RWPE2 (cell line): ENCODE results near the gene IFT57.

Source experiments
- ATAC-seq: fragments of 200-7000 bp; cut with Tn5 transposase; 3 replicates; pipeline ENCODE4 v1.9.1; 2021; ENCODE audit warnings: low read depth
- DNase-seq: peaks from one replicate; pipeline ENCODE4 v3.0.0-alpha.2; 2020; ENCODE audit warnings: low spot score
- H3K27ac ChIP-seq: fragments of 450-650 bp; 2 replicates; pipeline ENCODE4 v1.5.1; 2017; ENCODE audit warnings: mild to moderate bottlenecking; ENCODE audit not compliant: poor library complexity, severe bottlenecking
- H3K27me3 ChIP-seq: fragments of 250-450 bp; sonication (Bioruptor Pico); 2 replicates; pipeline ENCODE4 v1.5.1; 2021; ENCODE audit warnings: mild to moderate bottlenecking, moderate library complexity; ENCODE audit not compliant: insufficient read depth, poor library complexity, severe bottlenecking
- H3K36me3 ChIP-seq: fragments of 250-450 bp; sonication (Bioruptor Pico); 2 replicates; pipeline ENCODE4 v1.5.1; 2020; ENCODE audit warnings: low read depth, mild to moderate bottlenecking, moderate library complexity
- H3K4me1 ChIP-seq: fragments of 250-450 bp; sonication (Bioruptor Pico); 2 replicates; pipeline ENCODE4 v1.5.1; 2021; ENCODE audit warnings: mild to moderate bottlenecking, moderate library complexity; ENCODE audit not compliant: insufficient read depth, poor library complexity, severe bottlenecking
- H3K4me3 ChIP-seq: fragments of 250-450 bp; sonication (Bioruptor Pico); 2 replicates; pipeline ENCODE4 v1.5.1; 2021; ENCODE audit warnings: mild to moderate bottlenecking, moderate library complexity; ENCODE audit not compliant: severe bottlenecking
- H3K9me3 ChIP-seq: fragments of 250-450 bp; sonication (Bioruptor Pico); 2 replicates; pipeline ENCODE4 v1.5.1; 2021; ENCODE audit warnings: mild to moderate bottlenecking, moderate library complexity; ENCODE audit not compliant: severe bottlenecking
- TF ChIP-seq, protein P1 (sequence below): fragments of 450-650 bp; IDR thresholded peaks from one replicate; pipeline ENCODE4 v1.5.1; 2017; ENCODE audit warnings: mild to moderate bottlenecking, moderate library complexity; ENCODE audit not compliant: poor library complexity, severe bottlenecking

The IFT57 gene

DNA sequence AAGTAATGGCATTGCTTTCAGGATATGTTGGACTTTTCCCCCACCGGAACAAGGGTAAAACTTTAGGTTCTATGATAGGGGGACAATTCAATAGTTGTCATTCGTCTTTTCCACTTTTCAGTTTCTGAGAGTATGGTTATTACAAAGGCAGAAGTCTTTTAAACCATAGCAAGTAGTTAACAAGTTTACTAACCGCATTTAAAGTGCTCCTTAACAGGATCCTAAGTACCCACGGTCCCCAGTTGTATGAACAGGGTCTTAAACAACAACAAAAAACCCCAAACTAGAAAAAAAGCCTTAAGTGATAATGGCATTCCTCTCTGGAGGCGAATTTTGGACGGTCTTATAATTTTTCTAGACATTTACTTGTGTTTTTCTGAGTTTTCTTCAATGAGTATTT, 831 bp downstream of the IFT57 start:
- TF ChIP-seq, protein P1, sequence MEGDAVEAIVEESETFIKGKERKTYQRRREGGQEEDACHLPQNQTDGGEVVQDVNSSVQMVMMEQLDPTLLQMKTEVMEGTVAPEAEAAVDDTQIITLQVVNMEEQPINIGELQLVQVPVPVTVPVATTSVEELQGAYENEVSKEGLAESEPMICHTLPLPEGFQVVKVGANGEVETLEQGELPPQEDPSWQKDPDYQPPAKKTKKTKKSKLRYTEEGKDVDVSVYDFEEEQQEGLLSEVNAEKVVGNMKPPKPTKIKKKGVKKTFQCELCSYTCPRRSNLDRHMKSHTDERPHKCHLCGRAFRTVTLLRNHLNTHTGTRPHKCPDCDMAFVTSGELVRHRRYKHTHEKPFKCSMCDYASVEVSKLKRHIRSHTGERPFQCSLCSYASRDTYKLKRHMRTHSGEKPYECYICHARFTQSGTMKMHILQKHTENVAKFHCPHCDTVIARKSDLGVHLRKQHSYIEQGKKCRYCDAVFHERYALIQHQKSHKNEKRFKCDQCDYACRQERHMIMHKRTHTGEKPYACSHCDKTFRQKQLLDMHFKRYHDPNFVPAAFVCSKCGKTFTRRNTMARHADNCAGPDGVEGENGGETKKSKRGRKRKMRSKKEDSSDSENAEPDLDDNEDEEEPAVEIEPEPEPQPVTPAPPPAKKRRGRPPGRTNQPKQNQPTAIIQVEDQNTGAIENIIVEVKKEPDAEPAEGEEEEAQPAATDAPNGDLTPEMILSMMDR: no peak
- DNase-seq (no peak), ATAC-seq (no peak)
- H3K27me3 ChIP-seq: no peaks in the 10 kb centered on the region
- peaks cover 32% of the 10 kb centered on the region for H3K4me1 ChIP-seq
- H3K27ac ChIP-seq: no peak overlapping the region
- no peaks in the 10 kb centered on the region for H3K9me3 ChIP-seq
- peaks cover 17% of the 10 kb centered on the region for H3K36me3 ChIP-seq
- H3K4me3 ChIP-seq: peak overlapping the region; percentile 64

DNA sequence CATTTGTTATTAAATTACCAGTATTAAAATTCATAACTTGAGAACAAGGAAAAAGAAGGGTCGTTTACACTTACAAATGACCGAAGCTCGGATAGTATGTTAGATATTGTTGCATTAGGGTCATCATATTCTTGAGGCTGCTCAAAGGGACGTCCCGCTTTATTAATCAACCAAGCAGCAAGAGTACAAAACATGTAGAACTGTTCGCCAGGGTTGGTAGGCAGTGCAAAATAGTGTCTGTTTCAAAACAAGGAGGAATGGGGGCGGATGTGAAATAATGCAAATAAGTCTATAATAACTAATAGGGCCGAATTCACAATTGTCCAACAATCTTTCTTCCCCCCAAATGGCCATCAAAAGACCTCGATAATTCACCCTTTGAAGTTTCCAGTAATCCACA, 2.9 kb downstream of the IFT57 start:
- no peak overlapping the region for H3K27ac ChIP-seq
- DNase-seq (no peak), ATAC-seq (no peak)
- peaks cover 24% of the 10 kb centered on the region for H3K36me3 ChIP-seq
- TF ChIP-seq, protein P1: no peak
- peaks cover 32% of the 10 kb centered on the region for H3K4me1 ChIP-seq
- no peaks in the 10 kb centered on the region for H3K9me3 ChIP-seq
- no peaks in the 10 kb centered on the region for H3K27me3 ChIP-seq
- H3K4me3 ChIP-seq: no peak overlapping the region

DNA sequence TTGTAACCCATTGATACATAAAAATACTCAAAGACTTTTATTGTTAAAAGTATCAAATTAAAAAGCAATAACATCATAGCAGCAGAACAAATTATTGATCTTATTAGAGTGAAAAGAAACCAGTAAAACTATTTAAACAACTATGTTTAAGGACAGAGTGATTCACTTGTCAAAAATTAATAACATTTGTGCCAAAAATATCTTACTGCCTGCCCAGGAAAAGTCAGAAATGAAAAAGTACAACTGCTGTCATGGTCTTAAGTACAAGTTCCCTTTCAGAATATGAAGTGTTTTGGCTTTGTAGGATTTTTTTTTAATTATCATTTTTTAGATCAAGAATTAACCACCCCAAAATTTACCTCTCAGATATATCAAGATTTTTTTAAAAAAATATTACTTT, 3.4 kb downstream of the IFT57 start:
- no peak overlapping the region for H3K27ac ChIP-seq
- peaks cover 27% of the 10 kb centered on the region for H3K4me1 ChIP-seq
- H3K27me3 ChIP-seq: no peaks in the 10 kb centered on the region
- no peak for DNase-seq
- peaks cover 24% of the 10 kb centered on the region for H3K36me3 ChIP-seq
- no peak for ATAC-seq
- H3K4me3 ChIP-seq: no peak overlapping the region
- no peaks in the 10 kb centered on the region for H3K9me3 ChIP-seq
- TF ChIP-seq, protein P1: no peak

DNA sequence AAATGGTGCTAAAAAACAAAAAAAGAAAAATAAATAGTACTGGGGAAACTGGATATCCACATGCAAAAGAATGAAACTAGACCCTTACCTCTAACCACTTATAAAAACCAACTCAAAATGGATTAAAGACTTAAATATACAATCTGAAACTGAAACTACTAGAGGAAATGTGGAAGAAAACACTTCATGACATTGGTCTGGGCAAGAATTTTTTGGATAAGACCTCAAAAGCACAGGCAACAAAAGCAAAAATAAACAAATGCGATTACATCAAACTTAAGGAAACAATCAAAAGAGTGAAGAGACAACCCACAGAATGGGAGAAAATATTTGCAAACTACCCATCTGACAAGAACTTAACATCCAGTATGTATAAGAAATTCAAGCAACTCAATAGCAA, 6.4 kb downstream of the IFT57 start:
- no peaks in the 10 kb centered on the region for H3K9me3 ChIP-seq
- ATAC-seq (no peak), DNase-seq (no peak)
- H3K4me3 ChIP-seq: no peak overlapping the region
- H3K36me3 ChIP-seq: peaks cover 38% of the 10 kb centered on the region
- TF ChIP-seq, protein P1: no peak
- H3K4me1 ChIP-seq: peaks cover 13% of the 10 kb centered on the region
- H3K27ac ChIP-seq: no peak overlapping the region
- no peaks in the 10 kb centered on the region for H3K27me3 ChIP-seq

DNA sequence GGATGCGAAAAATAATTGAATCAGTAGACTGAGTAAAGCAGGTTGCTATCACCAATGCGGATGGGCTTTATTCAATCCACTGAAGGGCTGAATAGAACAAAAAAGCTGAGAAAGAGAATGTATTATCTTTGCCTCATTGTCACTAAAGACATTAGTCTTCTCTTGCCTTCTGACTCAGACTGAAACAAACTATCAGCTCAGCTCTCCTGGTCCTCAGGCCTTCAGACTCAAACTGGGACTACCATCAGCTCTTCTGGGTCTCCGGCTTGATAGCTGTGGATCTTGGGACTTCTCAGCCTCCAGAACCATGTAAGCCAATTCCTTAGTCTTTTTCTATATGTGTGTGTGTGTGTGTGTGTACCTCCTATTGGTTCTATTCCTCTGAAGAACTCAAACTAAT, 12.6 kb downstream of the IFT57 start:
- Histone ChIP-seq H3K27me3 (no peaks in the 10 kb centered on the region), H3K36me3 (peaks cover 22% of the 10 kb centered on the region), H3K4me1 (no peaks in the 10 kb centered on the region), H3K27ac (no peak overlapping the region), H3K4me3 (no peak overlapping the region), H3K9me3 (no peaks in the 10 kb centered on the region)
- DNase-seq: no peak
- no peak for ATAC-seq
- TF ChIP-seq, protein P1: no peak
